Right ventricle myocardium superior (tissue), 1 donor: ENCODE data around the gene MORN2. TPM values are rescaled to one million over a fixed set of nuclear protein-coding genes. Genes with fewer than 3 reads are reported as not detected.
"Not testable (repeated sequence)": the region's sequence is repeated elsewhere in the genome, so short reads cannot be mapped to it uniquely, and the experiment has no call there.

Experiments
- ATAC-seq: fragments of 200-7000 bp; cut with Tn5 transposase; one replicate; pipeline ENCODE4 v1.9.1; 2020; ENCODE audit warnings: mild to moderate bottlenecking; ENCODE audit not compliant: poor library complexity
- DNase-seq: peaks from one replicate; pipeline ENCODE4 v3.0.0-alpha.2; 2020
- intact Hi-C: fragments of 100-400 bp; cut with DNase I; formaldehyde crosslinking; loops from one replicate; pipeline ENCODE4 v1.11.2; 2022
- long read RNA-seq: library from polyadenylated mRNA; unstranded; transcript quantifications from one replicate; pipeline ENCODE4 v2.0.0, GENCODE V29; 2021
- total RNA-seq: library from RNA; stranded (reverse); fragmentation: NEBNext Ultra II Directional; extraction: Animal tissue kit (Norgen Biotek cat#: 25700); gene quantifications from one replicate; pipeline ENCODE4 v1.2.1, GENCODE V29; 2021
- donor health status: DM: no; HTN: yes; CAD: no; lungs with severe emphysema.

The MORN2 gene
- total RNA-seq, result 20.2 TPM
- long read RNA-seq, transcript MORN2-201 (5 exons, 739 nt), result major isoform, 5 of 5 reads
- long read RNA-seq, partial matches to known transcripts, result 0 of 5 reads
- long read RNA-seq, other reads (novel, unspliced or antisense), result 0 of 5 reads

- DNase-seq (peak; percentile 93), ATAC-seq (peak; percentile 100)
- intact Hi-C loops, result no loop called here
Observed at GRCh38 chr2:38875576-38876367, at the start of gene MORN2, which contains the start of gene DHX57. TSS of gene MORN2 (plus strand) at chr2:38875976. TSS of gene DHX57 (minus strand) at chr2:38875934. CDS start at chr2:38868405, 7,529 bp downstream.

- DNase-seq, intact Hi-C loops: not testable (repeated sequence)
- peak; percentile 39 for ATAC-seq
Observed at GRCh38 chr2:38827539-38828145, 48.1 kb upstream of the MORN2 start.

- ATAC-seq (no peak), DNase-seq (no peak)
- intact Hi-C loops, result no loop called here
Observed at GRCh38 chr2:38828460-38828859, 47.3 kb upstream of the MORN2 start.

GRCh38 chr2:38829971-38830370, 45.8 kb upstream of the MORN2 start:
- ATAC-seq (no peak), DNase-seq (no peak)
- intact Hi-C loops, result no loop called here

GRCh38 chr2:38830526-38831159, 45.1 kb upstream of the MORN2 start:
- ATAC-seq, result no peak
- no peak for DNase-seq
- intact Hi-C loops, result no loop called here

- ATAC-seq (no peak), DNase-seq (no peak)
- intact Hi-C loops, result no loop called here
Observed at GRCh38 chr2:38835015-38835601, 40.7 kb upstream of the MORN2 start.

- DNase-seq (no peak), ATAC-seq (peak; percentile 78)
- intact Hi-C loops, result no loop called here
Observed at GRCh38 chr2:38835990-38836389, 39.8 kb upstream of the MORN2 start.

- DNase-seq, result no peak
- no peak for ATAC-seq
- intact Hi-C loops, result no loop called here
Observed at GRCh38 chr2:38836791-38837190, 39.0 kb upstream of the MORN2 start.

GRCh38 chr2:38850045-38850444, 25.7 kb upstream of the MORN2 start:
- intact Hi-C loops, result no loop called here
- no peak for DNase-seq
- ATAC-seq, result no peak

GRCh38 chr2:38856165-38856564, 19.6 kb upstream of the MORN2 start:
- intact Hi-C loops, result no loop called here
- ATAC-seq (no peak), DNase-seq (no peak)

GRCh38 chr2:38862476-38862875, 13.3 kb upstream of the MORN2 start:
- ATAC-seq (no peak), DNase-seq (no peak)
- intact Hi-C loops, result no loop called here

GRCh38 chr2:38863061-38863695, 12.6 kb upstream of the MORN2 start:
- DNase-seq (no peak), ATAC-seq (no peak)
- intact Hi-C loops, result no loop called here

- no peak for ATAC-seq
- DNase-seq, result no peak
- intact Hi-C loops, result no loop called here
Observed at GRCh38 chr2:38866773-38867443, 8.9 kb upstream of the MORN2 start.

- intact Hi-C loops, result no loop called here
- DNase-seq (no peak), ATAC-seq (no peak)
Observed at GRCh38 chr2:38871432-38871831, 4.3 kb upstream of the MORN2 start.

GRCh38 chr2:38873763-38874162, 2.0 kb upstream of the MORN2 start:
- intact Hi-C loops, result no loop called here
- no peak for DNase-seq
- ATAC-seq, result no peak

- no peak for DNase-seq
- intact Hi-C loops, result no loop called here
- peak; percentile 3 for ATAC-seq
Observed at GRCh38 chr2:38875227-38875575, 575 bp upstream of the MORN2 start.

GRCh38 chr2:38876407-38876806, 631 bp downstream of the MORN2 start:
- DNase-seq, result no peak
- no peak for ATAC-seq
- intact Hi-C loops, result no loop called here

- intact Hi-C loops, result no loop called here
- ATAC-seq (no peak), DNase-seq (no peak)
Observed at GRCh38 chr2:38886063-38886462, 10.3 kb downstream of the MORN2 start.
